Dermis microvascular lymphatic vessel endothelial cell (primary cell): ENCODE measurements around the gene TEAD2. TPM values are rescaled to one million over a fixed set of nuclear protein-coding genes. Genes with fewer than 3 reads are reported as not detected.
A peak's percentile ranks its signal among the peaks of the same experiment; 100 is the strongest.
"Not testable (repeated sequence)": the region's sequence is repeated elsewhere in the genome, so short reads cannot be mapped to it uniquely, and the experiment has no call there.

Experiments used
- DNase-seq, 2 donors: peaks; one replicate each; pipeline versions ENCODE4 v3.0.0 to v3.0.0-alpha.2; 2010; ENCODE audit warnings: low read depth in 2 of 2
- total RNA-seq: library from RNA; depleted of rRNA; stranded (reverse); fragments of >200 nt; gene quantifications from 2 replicates; pipeline ENCODE4 v1.2.1, GENCODE V29; 2014

TEAD2 gene
- total RNA-seq, 1 donor from 2014 or later = 57.4 TPM

DNA sequence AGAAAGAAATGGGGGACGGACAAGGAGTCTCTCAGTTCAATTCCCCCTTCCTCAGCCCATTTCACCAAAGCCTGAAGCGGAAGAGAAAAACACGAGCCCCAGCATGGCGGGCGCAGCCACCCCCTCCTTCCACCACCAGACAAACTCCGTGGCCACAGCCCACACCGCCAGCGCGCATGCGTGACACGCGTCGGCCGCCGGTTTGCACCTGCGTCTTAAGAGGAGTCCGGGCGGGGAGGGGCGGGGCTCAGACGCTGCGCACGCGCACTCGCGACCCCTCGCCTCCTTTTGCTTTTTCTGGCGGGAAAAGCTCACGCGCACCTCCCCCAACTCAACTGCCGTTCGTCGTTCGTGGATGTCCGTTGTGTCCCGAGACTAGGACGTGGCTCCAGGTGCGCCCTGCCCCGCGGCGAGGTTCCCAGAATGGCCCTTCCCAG lies 25.7 kb upstream of the TEAD2 start, which contains the start of gene KASH5:
Gene KASH5 (plus strand): TSS at position 314 of the 437 bp plus-strand sequence. CDS start 2,635 bp downstream, outside the sequence.
- peak in 1 of 2 donors; percentile 80 for DNase-seq

DNA sequence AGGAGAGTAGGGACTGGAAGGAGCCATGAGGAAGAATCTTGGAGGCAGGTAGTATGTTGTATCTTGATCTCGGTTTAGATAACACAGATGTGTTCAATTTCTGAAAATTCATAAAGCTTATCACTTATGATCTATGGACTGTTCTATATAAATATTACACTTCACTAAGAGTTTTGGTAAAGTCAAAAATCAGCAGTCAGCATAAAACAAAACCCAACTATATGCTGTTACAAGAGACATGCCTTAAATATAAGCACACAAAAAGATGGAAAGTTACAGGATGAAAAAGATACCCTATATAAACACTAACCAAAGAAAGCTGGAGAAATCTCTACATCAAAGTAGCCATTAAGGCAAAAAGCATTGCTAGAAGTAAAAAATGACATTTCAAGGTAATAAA lies 21.4 kb upstream of the TEAD2 start:
- no peak for DNase-seq

DNA sequence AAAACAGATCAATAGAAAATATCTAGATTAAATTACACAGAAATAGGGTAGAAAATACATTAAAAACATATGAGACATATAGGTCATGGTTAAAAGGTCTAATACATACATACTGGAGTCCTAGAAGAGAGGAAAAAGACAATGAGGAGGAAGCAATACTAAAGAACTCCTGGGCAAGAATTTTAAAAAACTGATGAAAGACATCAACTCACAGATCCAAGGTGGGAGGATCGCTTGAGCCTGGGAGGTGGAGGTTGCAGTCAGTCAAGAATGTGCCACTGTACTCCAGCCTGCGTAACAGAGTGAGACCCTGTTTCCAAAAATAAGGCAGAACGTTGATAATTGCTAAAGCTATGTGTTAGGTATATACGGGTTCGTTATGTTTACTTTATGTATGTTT lies 20.4 kb upstream of the TEAD2 start:
- DNase-seq = no peak

DNA sequence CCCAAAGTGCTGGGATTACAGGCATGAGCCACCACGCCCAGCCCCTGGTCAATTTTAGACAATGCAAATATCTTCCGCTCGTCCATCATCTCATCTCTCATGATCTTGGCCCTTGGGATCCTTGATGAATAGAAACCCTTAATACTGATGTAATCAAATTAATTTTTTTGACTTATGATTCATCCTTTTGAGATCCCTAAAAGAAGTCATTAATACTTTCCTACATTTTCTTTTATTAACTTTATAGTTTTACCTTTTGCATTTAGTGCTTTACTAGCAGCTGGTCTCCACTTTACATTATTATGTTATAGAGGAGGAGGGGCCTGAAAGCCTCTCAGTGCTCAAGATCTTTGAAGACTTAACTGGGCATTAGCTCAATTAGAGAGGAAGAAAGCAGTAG lies 18.2 kb upstream of the TEAD2 start:
- no peak for DNase-seq

DNA sequence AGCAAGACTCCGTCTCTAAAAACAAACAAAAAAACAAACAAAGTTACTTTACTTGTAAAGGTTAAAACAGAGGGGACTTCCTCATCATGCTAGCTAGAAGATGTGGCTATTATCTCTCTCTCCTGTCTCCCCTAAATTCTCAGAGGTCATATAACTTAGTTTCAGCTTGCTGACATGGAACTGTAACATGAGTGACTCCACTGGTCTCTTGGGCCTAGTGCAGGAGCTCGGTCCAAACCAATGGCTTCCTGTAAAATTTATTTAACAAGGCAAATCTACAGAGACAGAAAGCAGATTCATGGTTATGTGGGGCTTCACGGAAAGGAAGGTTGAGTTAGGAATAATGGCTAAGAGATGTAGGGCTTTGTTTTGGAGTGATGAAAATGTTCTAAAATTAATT lies 16.3 kb upstream of the TEAD2 start:
- no peak for DNase-seq

DNA sequence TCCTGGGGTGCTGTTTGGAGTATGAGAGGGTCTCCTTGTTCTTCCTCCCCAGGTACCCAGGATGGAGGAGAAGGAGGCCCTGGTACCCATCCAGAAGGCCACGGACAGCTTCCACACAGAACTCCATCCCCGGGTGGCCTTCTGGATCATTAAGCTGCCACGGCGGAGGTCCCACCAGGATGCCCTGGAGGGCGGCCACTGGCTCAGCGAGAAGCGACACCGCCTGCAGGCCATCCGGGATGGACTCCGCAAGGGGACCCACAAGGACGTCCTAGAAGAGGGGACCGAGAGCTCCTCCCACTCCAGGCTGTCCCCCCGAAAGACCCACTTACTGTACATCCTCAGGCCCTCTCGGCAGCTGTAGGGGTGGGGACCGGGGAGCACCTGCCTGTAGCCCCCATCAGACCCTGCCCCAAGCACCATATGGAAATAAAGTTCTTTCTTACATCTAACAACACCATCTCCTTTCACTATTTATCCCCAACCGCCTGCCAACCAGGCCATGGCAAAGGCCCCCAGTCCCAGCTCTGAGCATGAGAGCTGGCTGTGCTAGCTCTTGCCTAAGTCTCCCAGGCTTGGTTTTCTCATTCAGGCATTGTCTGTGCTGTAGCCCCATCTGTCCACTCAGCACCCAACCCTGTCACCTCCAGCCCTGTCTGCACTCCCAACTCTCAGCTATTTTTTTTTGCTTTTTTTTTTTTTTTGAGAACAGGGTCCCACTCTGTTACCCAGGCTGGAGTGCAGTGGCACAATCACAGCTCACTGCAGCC lies 12.6 kb upstream of the TEAD2 start:
- DNase-seq = no peak

DNA sequence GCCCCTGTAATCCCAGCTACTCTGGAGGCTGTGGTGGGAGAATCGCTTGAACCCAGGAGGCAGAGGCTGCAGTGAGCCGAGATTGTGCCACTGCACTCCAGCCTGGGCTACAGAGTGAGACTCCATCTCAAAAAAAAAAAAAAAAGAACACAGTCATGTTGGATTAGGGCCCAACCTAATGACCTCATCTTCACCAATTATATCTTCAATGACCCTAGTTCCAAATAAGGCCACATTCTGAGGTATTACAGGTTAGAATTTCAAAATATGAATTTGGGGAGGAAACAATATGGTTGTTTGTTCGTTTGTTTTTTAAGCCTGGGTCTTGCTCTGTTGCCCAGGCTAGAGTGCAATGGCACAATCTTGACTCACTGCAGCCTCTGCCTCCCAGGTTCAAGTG lies 11.0 kb upstream of the TEAD2 start:
- DNase-seq = not testable (repeated sequence)

DNA sequence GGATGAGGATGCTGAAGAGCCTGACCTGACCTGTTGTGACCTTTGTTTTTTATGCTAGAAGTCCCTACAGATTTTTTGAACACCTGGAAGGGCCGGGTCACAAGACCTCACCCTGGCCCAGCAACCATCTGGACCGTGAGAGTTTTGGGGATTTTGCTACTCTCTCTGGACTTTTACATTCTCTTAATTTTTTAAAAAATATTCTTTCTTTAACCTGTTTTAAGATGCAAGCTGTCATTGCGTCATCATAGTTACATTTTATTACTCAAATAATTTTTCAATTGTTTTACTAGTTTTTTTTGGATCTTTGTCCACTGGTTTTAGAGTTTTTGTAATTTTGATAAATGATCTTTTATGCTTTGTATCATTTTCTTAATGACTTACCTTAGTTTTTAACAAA lies 9.0 kb upstream of the TEAD2 start:
- DNase-seq = no peak

DNA sequence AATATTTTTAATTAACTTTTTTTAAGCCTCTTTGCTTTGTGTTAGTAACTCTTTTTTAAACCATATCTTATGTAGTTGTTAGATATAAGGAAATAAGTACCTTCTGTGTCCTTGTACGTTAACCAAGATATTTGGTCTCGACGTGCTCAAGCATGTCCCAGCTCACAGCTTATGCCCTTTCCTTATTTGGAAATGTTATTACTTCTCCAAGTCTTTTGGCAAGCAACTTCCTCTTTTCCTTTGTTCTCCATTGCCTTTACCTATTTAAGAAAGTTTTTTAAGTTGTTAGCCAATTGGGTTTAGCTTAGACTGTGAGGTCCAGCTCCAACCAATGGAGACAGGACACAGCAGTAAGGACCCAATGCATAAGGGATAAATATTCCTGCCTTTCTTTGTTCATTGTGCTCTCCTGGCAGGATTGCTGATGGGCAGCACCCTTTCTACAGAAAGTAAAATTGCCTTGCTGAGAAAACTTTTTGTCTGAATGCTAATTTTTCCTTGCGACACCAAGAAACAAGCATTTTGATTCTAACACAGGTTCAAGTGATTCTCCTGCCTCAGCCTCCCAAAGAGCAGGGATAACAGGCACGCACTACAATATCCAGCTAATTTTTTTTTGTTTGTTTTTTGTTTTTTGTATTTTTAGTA lies 6.6 kb upstream of the TEAD2 start:
- DNase-seq = no peak

DNA sequence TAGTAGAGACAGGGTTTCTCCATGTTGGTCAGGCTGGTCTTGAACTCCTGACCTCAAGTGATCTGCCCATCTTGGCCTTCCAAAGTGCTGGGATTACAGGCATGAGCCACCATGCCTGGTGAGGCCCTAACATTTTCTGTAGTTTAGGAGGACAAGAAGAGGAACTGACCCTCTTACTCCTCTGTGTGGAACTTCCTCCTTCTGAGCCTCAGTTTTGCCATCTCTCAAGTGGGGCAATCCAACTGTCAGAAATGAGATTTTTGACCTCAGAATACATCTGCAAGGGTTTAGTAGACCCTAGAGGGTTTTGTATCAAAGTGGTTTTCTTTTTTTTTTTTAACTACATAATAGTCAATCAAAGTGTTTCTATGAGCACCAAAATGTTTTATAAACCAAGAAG lies 3.9 kb upstream of the TEAD2 start:
- no peak for DNase-seq

DNA sequence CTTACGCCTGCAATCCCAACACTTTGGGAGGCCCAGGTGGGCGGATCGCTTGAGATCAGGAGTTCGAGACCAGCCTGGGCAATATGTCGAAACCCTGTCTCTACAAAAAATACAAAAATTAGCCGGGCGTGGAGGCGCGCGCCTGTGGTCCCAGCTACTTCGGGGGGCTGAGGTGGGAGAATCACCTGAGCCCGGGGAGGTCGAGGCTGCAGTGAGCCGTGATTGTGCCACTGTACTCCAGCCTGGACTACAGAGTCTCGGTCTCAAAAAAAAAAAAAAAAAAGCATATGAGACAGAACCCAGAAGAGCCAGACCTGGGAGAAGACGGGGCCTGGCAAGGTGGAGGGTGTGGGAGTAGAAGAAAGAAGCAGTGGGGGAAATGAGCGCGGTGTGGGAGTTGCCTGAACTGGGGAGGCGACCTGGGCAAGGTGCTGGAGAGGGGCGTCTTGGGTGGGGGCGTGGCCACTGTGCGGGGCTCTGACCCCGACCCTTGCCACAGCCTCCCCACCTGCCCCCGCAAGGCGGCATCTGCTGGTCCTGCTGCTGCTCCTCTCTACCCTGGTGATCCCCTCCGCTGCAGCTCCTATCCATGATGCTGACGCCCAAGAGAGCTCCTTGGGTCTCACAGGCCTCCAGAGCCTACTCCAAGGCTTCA lies 2.0 kb upstream of the TEAD2 start:
- DNase-seq = no peak

DNA sequence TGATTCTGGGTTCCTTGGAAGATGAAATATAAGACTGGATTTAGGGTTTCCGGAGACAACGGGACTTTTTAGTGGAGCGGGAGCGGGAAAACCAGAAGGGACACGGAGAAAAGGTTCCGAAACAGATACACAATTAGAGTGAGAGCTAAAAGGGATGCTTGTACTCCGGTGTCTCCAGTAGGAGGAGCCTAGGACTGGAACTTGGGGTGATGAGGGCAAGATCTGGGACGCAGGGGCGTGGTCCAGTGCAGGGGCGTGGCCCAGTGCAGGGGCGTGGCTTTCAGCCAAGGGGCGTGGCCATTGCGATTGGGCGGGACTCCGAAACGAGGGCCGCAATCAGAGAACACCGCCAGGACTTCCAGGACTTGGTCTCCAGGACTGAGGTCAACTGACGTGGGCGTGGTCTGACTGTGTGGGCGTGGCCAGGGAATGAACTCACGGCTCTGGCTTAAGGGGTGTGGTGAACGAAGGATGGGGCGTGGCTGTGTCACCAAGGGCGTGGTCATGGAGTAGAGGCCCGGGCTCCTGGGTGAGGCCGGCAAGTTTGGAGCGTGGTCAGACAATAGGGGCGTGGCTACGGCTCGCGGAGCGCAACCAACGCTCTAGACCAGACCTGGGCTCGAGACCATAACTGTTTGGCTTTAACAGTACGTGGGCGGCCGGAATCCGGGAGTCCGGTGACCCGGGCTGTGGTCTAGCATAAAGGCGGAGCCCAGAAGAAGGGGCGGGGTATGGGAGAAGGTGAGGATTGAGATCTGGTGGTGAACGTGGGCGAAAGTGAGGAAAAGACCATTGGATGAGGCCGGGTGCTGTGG lies 1.3 kb upstream of the TEAD2 start, which contains the start of gene DKKL1:
Gene DKKL1 (plus strand): TSS at position 610 of the 815 bp plus-strand sequence. CDS start 122 bp downstream, at position 732.
- peak; percentile 99 for DNase-seq

DNA sequence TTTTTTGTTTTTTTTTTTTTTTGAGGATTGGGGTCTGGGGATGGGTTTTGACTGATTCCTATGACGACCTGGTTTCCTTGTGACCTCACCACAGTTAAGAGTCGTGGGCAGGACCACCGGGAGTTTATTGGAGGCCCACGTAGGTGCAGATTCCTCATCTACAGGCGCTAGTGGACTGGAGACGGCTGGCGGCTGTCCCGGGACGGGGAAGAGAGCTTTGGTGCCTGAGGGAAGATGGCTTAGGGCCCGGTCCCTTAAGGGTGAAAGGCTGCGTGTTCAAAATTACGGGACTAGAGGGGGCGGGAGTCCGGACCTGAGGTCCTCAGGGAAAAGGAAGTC lies 682 bp upstream of the TEAD2 start:
- peak in 1 of 2 donors; percentile 58 for DNase-seq

DNA sequence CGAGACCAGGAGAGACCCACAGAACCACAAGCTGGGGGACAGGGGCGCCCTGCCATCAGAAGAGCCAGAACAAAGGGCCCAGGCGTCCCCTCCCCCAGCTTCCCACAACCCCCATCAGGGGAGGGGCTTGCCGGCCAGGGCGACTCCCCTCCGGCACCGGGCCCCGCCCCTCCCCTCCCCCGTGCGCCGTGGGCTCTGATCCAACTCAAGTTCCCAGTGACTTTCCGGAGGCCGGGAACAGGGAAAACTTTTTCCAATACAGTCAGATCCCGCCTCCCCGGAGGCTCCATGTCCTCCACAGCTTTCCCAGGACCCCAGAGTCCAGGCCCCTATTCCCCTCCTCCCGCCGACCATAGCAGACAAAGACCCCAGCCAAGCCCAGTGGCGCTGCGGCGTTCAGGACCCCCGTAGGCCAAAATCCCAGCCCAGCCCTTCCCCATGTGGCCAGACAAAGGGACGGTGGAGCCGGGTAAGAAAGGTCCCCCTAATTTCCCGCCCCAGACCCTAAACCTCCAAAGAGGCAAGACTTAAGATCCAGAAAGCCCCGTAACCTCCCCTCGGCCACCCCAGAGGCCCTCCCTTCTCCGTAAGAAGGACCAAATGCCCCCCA lies 673 bp downstream of the TEAD2 start:
- peak; percentile 88 to 91 for DNase-seq

DNA sequence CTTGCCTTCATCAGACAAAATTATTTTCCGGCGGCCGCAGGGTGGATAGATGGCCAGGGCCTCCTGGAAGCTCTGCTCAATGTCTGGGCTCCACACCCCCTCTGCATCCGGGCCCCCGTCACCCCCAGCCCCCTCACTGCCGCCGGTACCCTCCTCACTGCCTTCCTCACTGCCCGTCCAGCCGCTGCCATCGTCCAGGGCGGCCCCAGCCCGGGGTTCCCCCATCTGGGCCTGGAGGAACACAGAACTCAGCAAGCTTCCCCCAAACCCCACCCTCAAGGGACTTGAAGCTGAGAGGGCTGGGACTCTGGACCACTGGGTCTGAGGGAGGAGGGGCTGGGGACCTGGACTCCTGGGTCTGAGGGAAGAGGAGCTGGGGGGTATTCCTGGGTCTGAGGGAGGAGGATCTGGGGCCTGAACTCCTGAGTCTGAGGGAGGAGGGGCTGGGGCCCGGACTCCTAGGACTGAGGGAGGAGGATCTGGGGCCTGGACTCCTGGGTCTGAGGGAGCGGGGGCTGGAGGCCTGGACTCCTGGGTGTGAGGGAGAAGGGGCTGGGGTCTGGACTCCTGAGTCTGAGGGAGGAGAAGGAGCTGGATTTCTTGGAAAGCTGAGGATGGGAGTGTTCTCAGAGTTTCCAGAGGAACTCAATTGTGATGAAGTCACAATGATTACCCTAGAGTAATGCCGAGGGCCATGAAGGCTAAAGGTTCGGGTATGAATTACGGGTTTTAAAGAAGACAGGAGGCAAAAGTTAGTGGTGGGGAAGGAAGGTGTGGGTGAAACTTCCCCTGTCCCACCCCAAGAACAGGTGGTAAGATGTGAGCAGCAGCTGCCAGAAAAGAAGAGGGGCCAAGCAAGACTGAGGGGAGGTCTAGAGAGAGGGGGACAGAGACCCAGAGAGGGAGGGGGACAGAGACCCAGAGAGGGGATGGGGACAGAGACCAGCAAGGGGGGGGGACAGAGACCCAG lies 2.1 kb downstream of the TEAD2 start:
- DNase-seq = no peak

DNA sequence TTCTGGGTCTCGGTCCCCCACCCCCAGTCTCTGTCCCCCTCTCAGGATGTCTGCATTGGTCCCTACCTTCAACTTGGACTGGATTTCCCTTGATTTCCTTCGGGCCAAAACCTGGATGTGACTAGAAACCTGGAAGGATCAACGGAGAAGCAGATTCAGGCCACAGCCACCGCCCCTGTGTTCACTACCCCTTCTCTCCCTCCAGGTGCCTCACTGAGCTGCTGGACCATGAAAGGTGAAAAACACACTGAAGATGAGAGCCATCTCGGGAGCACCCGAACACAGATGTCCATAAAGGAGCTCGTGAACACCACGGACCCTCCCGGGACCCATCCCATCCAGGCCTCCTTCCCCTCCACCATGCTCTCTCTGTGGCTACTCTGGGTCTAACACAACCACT lies 5.0 kb downstream of the TEAD2 start:
- no peak for DNase-seq

DNA sequence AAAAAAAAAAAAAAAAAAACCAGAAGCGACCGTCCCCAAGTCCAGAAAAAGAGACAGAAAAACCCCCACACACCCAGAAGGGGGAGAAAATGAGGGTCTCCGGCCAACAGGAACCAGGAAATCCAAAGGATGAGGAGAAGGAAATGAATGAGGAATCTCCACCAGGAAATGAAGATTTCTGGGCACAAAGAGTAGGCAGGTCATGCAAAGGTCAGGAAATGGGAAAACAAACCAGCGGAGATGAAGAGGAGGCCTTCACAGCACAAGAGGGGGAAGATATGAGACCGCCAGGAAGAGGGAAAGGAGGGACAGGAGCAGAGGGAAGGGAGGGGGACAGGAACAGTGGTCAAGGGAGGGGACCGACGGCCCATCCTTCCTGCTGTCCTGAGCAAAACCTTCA lies 5.8 kb downstream of the TEAD2 start:
- peak in 1 of 2 donors; percentile 19 for DNase-seq

DNA sequence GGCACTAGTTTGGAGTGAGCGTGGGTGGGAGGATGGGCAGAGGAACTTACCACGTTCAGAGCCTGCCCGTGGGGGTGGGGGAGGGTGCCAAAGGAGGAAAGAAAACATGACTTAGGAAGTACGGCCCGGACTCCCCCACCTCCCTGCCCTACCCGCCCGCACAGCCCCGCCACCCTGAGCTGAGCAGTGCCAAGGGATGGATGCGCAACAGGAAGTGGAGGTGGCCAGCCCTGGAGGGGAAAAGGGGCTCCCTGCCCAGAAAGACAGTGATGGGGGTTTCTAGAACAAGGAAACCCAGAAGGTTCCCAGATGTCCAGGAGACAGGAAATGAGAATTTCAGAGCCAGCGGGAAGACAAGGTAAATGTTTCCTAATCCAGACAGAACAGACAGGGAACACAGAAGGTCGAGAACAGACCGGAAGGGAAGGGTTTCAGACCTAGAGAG lies 6.3 kb downstream of the TEAD2 start:
- peak in 1 of 2 donors; percentile 38 for DNase-seq

DNA sequence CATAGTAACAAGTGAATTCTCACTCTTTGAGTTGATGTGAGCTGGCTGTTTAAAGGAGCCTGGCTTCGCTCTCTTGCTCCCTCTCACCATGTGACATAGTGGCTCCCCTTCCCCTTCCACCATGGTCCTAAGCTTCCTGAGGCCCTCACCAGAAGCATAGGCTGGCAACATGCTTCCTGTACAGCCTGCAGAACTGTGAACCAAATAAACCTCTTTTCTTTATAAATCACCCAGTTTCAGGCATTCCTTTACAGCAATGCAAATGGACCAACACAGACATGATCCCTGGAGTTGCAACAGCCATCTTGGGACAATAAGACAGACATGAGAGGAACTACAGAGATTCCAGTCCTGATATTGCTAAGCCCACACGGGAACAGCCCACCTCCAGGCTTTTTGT lies 12.6 kb downstream of the TEAD2 start:
- DNase-seq = no peak
